HG03108 (cell line): Measurements from ENCODE around the gene ASB7.
"Not testable (repeated sequence)": the region's sequence is repeated elsewhere in the genome, so short reads cannot be mapped to it uniquely, and the experiment has no call there.

Experiments
- ATAC-seq: cut with Tn5 transposase; IDR thresholded peaks from one replicate; pipeline ENCODE4 v1.9.1; 2021; ENCODE audit warnings: moderate library complexity; ENCODE audit not compliant: unreplicated experiment

ASB7 gene

GRCh38 chr15:100650685-100651084 lies 48.3 kb downstream of the ASB7 start:
- no peak for ATAC-seq

GRCh38 chr15:100651253-100651652 lies 48.9 kb downstream of the ASB7 start:
- ATAC-seq: no peak

DNA sequence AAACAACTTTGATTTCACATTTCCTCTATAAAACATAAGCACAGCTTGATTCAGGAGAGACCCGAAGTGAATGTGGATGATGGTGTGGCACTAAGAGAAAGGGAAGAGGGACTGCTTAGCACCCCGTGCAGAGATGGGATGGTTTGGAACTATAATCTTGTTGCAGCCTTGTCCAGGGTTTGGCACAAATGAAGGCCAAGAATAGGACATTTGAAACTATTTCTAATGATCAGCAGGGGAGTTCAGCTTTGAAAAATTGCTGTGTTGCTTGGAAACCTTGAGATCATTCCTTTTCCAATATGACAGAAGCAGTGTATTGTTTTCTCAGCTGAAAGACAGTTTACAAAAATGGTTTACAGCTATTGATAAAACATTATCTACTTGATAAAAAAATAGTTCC lies 49.7 kb downstream of the ASB7 start:
- ATAC-seq: no peak

- no peak for ATAC-seq
Observed at GRCh38 chr15:100653608-100654007, 51.2 kb downstream of the ASB7 start.

DNA sequence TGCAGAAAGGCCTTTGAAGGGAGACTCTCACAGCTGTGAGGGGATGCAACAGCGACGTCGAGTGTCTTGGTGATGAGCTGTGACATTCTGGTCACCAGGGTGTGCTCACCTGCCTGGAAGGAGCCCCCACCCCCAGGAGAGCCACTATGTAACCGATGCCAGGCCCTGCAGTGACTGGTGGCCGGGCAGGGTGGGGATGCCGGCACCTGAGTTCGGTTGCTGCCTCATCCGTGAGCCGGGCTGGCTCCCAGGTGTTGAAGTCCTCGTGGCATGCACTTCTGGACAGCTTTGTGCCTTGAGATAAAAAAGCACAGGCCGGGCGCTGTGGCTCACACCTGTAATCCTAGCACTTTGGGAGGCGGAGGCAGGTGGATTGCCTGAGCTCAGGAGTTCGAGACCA lies 56.5 kb downstream of the ASB7 start:
- no peak for ATAC-seq

GRCh38 chr15:100661156-100661555 lies 58.8 kb downstream of the ASB7 start:
- no peak for ATAC-seq

DNA sequence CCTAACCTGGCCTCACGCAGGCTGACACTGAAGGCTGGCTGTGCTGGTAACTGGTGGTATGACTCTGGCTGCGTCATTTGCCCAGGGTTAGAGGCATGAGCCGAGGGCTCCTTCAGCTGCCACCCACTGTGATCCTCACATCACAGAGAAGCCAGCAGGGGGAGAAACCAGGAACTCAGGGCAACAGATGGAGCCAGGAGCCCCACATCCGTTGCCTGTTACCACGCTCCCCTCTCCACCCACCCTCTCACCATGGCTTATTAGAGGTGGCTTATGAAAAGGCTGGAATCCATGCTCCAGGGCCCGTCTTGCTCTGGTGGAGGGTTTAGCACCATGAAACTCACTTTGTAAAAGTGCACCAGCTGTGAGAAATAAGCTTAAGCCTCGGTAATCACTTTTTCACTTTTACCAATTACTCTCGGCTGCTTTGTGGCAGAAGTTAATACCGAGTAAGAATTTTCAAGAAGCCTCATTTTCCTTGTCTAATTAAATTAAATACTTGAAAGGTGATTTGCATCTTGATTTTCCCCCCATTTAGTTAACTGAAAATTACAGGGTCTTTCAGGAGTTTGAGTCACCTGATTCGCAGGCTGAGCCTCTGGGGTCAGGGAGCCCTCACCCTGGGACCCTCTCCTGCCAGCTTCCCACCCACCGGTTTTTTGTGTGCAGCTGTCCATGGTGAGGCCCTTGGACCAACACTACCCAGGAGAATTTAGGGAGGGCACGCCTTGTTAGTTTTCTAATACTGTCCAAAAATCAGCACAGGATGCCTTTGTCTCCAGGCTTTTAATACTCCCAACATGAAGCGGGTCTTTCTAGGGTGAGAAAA lies 60.9 kb downstream of the ASB7 start:
- no peak for ATAC-seq

DNA sequence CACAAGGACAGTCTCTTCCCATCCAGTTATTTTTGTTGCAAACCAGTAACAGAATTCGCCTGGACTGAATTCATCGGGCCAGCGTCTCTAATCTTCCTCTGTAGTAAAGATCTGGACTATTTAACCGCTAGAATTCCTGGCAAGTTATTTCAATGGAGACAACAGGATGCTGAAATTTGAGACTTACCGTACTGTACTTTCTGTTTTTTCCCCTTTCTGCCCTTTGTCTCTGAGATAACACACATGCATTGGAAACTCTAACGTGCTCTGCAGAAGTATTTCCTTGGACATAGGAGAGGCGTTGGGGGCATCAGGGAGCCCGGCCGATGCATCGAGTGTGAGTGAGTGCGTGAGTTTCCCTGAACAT lies 61.5 kb downstream of the ASB7 start:
- no peak for ATAC-seq

GRCh38 chr15:100665570-100665969 lies 63.2 kb downstream of the ASB7 start:
- ATAC-seq: no peak

DNA sequence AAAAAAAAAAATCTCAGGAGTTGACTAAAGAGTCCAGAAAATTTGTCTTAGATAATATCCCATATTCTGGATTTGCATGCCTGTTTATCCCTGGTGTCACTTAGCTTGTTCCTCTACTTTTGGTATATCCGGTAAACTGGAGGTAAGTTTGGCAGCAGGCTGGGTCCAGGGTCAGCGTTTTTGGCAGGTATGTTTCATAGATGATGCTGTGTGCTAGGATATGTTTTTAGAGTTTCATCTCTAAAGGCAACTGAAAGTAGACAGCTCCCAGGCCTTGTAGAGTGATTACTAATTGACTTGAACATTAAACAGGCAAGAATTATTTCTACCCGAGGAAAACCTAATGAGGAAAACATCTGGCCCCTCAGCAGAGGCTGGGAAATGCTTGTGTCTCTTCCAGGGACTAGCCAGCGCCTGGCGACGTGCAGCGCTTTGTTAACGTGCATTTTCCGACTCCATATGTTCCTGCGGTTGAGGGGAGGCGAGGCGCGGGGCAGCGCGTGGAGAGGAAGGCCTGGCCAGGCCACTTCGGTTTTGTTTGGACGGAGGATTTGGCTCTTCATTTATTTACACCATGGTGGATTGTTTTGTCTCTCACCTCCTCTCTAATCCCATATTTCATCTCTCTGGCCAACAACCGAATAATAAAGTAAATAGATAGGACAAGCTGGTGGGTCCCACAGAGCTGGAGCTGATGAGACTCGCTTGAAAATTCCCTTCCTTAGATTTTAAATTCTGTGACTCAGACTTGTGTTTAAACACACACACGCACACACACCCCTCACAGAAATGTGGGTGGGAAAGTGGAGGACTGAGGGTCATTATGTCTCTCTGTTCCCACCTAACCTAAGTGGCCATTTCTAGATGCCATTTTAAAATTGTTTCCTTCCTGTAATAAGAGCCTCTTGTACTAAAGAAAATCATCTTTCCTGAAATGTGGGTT lies 65.3 kb downstream of the ASB7 start:
- no peak for ATAC-seq

GRCh38 chr15:100668348-100668745 lies 66.0 kb downstream of the ASB7 start:
- no peak for ATAC-seq

GRCh38 chr15:100669260-100669659 lies 66.9 kb downstream of the ASB7 start:
- ATAC-seq: no peak

DNA sequence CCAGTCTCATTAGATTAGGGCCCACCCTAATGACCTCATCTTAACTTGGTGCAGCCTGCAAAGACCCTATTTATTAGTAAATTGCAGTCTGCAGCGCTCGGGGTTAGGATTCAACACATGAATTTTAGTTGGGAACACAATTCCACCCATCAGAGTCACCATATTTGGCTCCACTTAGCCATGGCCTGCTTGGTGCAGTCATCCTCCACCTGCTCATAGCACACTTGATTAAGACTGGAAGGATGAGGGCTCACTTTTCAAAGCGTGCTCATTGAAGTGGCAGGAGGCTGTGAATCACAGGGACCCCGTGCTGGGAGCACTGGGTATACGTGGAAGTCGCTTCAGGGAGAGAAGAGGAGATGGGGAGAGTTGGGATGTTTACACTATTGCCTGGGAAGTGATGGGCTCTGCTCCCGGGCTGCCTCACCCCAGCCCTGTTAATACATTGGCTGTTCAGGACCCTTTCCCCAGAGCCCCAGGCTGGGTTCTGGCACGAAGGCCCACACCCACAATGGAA lies 68.2 kb downstream of the ASB7 start:
- ATAC-seq: no peak

GRCh38 chr15:100671124-100671680 lies 68.8 kb downstream of the ASB7 start:
- ATAC-seq: no peak

GRCh38 chr15:100671858-100672543 lies 69.6 kb downstream of the ASB7 start:
- no peak for ATAC-seq

DNA sequence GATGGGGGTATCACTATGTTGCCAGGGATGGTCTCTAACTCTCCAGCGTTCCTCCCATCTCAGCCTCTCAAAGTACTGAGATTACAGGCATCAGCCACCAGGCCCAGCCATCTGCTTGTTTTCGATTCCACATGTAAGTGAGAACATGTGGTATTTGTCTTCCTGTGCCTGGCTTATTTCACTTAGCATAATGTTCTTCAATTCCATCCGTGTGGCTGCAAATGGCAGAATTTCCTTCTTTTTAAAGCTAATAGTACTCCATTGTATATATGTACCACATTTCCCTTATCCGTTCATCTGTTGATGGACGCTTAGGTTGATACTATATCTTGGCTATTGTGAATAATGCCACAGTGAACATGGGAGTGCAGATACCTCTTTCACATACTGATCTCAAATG lies 70.6 kb downstream of the ASB7 start:
- ATAC-seq: no peak

- not testable (repeated sequence) for ATAC-seq
Observed at GRCh38 chr15:100679151-100679550, 76.8 kb downstream of the ASB7 start.

GRCh38 chr15:100680726-100681125 lies 78.3 kb downstream of the ASB7 start:
- no peak for ATAC-seq

- ATAC-seq: no peak
Observed at GRCh38 chr15:100681335-100681746, 79.0 kb downstream of the ASB7 start.

GRCh38 chr15:100682468-100682867 lies 80.1 kb downstream of the ASB7 start:
- no peak for ATAC-seq

- ATAC-seq: no peak
Observed at GRCh38 chr15:100683434-100683833, 81.0 kb downstream of the ASB7 start.
